Stimulated activated CD4-positive, alpha-beta T cell treated with anti-CD3 and anti-CD28 coated beads, Interleukin-12 subunit alpha, Interleukin-12 subunit beta, amount 100 ng/mL, for 24 hours (primary cell): ENCODE results near the gene EXOC5.
"Not testable (repeated sequence)": the region's sequence is repeated elsewhere in the genome, so short reads cannot be mapped to it uniquely, and the experiment has no call there.

ENCODE experiments used
- DNase-seq, 2 experiments: peaks; one replicate each; pipeline ENCODE4 v3.0.0-alpha.2; 2020; ENCODE audit warnings: low read depth in 2 of 2

Gene EXOC5

DNA sequence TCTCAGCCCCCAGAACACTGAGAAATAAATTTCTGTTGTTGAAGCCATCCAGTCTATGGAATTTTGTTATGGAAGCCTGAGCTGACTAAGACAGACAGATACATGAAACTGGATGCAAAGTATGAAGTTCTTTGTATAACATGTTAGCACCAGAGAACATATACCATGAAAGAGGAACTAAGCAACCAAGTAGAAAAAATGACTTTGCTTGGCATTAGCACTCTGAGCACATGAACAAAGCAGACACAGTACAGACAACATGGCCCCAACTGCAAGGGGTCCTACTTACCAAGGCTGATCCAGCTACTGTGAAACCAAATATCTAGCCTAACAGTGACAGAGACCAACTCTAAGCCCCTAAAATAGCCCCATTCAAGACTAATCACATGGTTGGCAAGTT lies 13.8 kb downstream of the EXOC5 start:
- DNase-seq = no peak

DNA sequence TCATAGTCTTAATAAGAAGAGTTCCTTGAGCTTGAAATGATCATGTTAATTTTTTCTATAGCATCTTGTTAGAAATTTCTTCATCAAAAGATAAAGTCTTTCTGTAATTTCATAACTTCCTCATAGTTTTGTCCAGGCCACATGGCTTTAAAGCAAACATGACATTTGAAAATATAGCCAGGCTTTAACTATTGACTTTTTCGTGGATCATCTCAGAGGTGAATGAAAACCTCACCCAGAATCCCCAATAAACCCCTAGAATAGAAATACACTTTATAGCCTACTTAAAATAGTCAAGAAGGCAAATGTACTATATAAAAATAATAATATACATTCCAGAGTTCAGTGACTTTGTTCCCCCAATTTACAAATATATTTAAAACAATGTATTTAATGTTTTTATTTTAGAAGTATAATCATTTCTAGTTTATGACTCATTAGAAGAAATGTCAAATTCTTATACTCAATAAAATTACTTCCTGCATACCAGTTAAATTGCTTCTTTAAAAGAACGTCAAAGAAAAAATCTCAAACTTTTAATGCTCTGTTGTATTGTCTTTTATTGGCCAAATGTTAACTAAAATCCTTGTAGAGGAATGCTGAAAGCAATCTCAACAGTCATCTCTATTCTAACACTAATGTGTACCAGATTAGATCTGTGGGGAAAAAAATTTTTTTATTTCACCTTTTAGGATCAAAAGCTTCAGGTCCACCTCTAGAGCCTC lies 21.6 kb downstream of the EXOC5 start:
- no peak for DNase-seq

DNA sequence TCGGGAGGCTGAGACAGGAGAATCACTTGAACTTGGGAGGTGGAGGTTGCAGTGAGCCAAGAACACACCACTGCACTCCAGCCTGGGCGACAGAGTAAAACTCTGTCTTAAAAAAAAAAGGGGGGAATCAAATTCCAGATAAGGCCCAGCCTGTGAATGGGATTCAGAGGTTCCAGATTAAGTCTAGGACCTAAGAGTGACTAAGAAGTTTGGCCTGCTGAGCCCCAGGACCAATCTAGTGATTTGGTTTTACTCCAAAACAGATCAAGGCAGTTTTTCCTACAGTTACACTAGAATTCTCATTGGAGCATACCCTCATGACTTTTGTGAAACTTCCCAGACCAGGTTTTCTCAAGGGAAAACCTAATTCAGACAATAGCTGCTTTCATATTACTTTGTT lies 22.8 kb downstream of the EXOC5 start:
- DNase-seq = no peak

DNA sequence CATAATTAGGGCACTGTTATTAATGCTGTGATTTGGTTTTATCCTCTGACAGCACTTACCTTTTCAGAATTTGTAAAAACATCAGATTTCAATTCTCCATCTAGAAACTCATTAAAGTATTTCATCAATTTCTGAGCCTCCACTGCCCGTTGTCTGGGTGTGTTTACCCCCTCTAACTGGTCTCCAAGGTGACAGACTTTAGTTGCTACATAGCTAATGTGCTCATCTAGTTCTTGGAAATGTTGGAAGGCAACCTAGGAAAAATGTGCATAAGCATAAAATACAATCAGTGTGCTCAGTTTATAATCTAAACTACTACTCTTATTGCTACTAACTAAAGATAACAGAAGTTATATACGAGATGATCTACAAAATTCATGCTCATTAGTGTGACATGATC lies 24.6 kb downstream of the EXOC5 start:
- no peak for DNase-seq

DNA sequence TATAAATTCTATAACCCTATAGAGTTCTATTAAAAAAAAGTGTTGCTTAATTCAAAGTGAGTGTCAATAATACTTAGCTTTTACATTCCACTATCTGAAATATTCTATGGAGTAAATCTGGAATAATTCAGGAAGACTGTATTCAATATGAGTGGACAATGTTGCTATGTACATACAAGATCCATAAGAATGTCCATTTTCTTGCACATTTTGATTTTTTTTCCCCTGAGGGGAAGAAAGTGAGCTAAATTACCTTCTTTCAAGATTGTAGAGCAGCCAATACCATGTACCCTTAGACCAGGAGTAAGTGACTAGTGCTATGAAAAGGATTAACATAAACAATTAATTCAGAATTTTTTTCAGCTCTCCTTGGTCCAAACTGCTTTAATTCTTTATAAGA lies 25.4 kb downstream of the EXOC5 start:
- DNase-seq = no peak

DNA sequence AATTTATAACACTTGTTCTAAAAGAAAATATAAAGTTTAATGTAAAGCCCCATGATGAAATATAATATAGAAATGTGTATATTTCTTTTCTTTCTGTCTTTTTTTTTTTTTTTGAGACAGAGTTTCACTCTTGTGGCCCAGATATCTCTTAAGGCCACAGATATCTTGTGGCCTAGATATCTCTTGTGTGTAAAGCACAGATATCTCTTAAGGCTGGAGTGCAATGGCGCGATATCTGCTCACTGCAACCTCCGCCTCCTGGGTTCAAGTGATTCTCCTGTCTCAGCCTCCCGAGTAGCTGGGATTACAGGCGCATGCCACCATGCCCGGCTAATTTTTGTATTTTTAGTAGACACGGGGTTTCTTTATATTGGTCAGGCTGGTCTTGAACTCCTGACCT lies 28.6 kb downstream of the EXOC5 start:
- DNase-seq = not testable (repeated sequence)

DNA sequence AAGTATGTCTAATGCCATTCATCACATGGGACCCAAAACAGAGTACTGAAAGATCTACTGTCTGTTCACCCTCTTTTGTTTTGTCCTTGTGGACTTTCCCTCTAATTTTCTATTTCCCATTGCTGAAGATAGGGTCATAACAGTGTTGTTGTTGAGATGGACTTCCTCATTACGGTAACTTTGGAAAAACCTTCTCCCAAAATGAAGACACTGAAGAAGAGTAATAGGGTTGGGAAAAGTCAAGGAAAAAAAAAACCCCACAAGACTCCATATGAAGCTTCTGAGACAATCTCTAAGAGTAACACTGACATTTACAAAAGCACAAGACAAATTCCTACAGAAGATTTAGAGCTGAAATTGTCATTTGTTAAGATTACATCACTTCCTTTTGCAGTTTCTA lies 36.7 kb downstream of the EXOC5 start:
- DNase-seq = no peak

DNA sequence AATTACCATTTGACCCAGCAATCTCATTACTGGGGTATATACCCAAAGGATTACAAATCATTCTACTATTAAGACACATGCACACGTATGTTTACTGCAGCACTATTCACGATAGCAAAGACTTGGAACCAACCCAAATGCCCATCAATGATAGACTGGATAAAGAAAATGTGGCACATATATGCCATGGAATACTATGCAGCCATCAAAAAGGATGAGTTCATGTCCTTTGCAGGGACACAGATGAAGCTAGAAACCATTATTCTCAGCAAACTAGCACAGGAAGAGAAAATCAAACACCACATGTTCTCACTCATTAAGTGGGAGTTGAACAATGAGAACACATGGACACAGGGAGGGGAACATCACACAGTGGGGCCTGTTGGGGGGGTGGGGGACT lies 40.4 kb downstream of the EXOC5 start:
- DNase-seq = not testable (repeated sequence)

DNA sequence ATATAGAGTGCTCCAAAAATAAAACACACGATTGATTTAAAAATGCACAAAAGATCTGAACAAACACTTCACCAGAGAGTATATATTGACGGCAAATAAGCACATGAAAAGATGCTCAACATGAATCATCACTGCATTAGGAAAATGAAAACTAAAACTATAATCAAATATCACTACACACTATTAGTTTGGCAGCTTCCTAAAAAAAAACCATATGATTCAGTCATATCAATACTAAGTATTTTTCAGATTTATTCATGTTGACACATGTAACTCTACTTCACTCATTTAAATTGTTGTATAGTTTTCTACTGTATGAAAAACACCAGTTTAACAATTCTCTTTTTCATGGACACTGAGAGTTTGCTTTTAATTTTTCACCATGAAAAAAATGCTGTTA lies 41.6 kb downstream of the EXOC5 start:
- DNase-seq = no peak

DNA sequence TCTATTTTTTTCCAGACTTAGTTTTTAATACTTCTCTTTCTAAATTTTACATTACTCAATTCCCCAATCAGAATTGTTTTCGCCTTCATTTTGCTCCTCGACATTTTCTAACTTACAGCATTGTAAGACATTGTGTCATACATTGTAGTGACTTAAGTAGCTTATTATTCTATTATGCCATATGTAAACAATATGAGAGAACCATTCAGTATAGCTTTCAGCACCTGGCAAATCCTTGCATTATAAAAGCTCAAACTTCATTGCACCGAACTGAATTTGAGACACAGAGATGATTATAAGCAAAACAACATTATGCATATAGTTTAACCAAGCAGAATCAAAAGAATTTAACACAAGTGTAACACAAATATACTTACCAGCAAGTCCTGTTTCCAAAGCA lies 46.8 kb downstream of the EXOC5 start:
- no peak for DNase-seq

DNA sequence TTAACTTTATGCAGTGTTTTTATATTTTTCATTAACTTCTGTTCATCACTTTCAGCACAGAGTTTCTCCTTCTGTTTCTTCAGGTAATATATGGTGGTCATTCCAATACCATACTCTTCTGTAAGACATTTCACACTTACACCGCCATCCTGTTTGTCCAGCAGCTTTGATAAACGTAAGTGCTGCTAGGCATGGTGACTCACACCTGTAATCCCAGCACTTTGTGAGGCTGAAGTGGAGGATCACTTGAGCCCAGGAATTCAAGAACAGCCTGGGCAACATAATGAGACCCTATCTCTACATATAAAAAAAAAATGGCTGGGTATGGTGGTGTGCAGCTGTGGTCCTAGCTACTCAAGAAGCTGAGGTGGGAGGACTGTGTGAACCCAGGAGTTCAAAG lies 55.8 kb downstream of the EXOC5 start:
- DNase-seq = no peak

DNA sequence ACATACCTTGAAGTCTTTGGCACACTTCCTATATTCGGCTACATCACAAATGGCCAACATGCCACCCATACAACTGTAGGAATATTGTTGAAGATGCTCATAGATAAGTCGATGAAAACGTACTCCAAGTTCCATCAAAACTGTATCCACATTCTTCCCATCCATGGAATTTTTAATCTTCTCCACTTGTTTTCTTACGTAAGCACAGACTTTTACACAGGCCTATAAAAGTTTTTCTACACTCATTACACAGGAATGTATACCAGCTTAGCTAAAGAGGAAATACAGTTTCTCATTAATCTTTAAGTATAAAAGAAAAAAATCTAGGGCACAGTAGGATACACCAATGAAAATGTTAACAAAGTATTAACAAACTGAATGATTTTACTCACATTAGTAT lies 59.1 kb downstream of the EXOC5 start:
- DNase-seq = no peak

DNA sequence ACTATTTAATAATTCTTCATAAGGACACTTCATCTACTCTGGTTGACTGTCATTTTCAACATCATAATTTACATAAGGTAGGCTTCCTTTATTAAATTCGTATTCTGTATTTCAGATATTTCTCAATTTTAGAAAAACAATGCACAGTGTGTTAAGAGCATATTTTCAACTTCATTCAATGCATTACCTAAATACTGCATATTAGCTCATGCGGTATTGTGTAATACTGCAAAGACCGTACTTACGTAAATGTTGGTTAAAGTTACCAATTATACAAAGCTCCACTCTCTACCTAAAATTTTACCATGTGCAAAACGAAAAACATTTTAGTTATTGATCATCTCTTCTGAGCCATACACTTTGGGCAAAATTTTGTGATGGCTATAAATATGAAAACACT lies 62.8 kb downstream of the EXOC5 start:
- DNase-seq = no peak

DNA sequence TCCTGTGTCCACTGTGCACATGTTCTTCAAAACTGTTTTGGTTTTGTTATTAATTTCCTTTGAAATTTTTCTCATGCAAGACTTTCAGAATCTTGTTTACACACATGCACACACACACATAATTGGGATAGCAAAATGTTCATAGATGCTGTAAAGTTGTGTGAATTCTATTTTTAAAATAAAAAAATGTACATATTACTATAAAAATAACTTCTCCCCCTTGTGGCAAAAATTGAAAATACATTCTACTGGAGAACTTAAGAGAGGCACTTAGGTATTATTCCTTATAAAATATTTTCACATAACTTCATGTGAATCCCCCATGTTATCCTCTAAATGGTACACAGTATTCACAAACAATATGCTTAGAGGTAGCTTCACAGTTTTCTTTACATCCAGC lies 66.0 kb downstream of the EXOC5 start:
- DNase-seq = not testable (repeated sequence)

DNA sequence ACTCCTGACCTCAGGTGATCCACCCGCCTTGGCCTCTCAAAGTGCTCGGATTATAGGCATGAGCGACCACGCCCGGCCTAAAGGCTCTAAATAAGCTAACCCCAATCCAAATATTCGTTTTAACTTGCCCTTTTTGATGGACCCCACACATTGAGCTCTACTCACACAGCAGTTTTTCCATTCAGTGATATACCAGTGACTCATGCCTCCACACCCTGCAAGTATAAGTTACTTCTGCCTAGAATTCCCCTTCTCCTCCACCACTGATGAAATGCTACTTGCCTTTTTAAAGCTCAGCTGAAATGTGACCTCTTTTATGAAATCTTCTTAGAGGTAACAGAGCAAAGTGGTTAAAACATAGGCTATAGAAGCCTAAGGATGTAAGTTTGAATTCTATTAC lies 68.8 kb downstream of the EXOC5 start:
- no peak for DNase-seq

DNA sequence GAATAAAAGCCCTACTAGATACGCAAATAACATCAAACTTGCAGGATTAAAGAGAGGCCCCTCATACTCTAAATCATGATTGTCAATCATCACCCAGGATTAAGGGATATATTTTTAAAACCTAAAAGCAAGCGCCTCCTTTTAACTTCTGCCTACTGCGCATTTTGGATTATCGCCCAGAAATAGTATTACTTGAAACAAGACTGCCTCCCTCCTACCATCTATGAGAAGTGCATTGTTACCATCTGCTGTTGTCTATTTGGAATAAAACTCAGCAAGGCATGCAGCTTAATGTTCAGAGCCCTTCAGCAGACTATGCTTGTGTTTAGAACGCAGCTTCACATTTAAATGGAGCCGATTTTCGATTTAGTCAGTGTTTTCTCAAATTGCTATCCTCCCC lies 79.6 kb downstream of the EXOC5 start:
- DNase-seq = no peak

DNA sequence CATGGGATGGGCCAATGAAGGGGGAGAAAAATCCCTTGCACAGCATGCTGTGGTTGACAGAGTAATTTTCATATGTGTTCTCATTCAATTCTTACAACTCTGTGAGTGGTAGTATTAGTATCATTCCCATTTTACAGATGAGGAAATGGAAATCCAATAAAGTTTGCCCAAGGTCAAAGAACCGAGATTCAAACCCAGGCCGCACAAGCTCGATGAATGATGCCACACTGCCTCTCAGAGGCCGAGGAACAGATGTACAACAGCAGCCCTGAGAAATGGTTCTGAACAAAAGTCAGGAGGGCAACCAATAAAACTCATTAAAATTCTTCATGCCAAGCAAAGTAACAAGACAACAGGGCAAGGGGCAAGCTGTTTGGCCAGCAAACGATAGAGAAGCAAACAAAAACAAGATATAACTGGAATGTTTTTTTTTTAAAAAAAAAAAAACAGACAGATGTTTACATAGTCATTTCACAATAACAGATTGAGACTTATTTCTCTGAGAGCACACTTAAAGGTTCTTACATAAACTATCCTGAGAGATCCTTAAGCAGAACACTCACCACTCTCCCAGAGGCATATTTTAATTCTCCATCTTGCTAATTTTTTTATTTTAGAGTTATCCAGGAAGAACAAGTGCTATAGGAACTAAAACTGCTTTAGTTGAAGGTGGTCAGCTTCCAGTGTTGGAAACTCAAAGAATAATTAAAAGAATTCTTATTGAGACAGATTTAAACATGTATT lies 85.8 kb downstream of the EXOC5 start:
- DNase-seq = no peak

DNA sequence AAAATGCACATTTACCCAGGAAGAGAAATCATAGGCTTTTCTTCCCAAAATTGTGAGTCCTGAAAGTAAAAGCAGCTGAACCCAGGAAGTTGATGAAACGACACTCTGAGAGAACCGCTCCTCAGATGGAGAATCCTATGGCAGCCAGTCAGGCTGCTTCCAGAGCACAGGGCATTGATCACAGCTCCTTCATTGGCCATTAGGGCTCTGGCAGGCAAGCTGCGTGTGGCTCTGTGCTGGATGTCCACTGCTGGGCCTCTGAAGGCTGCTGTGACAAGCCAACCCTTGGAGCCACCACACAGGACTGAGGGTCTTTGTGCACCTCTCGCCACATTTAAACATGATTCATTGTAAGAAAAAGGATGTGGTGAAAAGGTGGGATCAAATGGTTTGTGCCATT lies 89.4 kb downstream of the EXOC5 start:
- DNase-seq = no peak

DNA sequence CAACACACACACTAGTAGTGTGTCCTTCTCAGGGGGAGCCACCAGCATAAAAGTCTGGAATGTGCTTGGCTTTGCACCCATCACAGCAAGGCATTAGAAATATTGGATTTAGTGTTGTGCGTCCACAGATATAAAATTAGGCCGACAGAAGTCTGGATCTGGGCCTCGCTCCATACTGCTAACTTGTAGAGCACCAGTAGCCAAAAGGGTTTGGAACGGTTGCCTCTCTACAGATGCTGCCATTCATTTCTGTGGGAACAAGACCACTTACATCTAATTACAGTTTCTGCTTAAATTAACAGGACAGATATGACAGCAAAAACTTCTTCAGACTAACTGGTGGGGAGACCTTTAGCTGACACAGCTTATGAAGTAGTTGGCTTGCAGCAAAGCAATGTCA lies 94.2 kb downstream of the EXOC5 start:
- DNase-seq = no peak

DNA sequence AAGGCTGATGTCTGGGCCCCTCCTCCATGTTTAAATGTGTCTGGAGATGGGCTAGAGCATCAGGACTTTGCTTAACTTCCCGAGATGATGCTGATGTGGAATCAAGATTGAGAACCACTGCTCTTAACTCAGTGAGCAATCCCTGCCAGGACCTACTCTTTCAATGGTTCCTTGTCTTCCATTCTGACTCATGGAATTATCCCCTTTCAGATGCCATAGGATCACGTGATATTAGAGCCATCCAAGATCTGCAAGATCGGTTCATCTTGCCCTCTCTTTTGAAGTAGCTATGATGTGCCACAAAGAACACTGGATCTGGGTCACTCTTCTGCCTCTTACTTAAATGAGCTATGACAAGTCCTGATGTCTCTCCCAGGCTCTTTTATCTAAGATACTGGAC lies 96.8 kb downstream of the EXOC5 start:
- DNase-seq = no peak

DNA sequence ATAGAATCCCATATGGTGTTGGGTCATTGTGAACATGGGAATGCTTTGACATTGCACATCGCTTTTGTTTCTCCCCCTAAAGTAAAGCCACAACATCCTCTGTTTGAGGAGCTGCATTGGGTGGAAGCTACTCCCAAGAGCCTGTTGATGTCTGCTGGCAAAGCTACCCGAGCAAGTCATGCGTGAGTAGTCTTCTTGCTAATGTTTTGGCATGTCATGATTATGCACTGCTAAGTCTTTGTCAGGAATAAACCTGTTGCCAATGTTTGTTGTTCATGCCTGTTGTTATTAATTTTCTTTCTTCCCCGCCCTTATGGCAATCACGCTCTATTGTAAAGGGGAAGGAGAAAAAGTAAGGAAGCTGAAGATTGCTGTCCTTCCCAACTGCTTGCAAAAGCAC lies 97.3 kb downstream of the EXOC5 start:
- DNase-seq = no peak

DNA sequence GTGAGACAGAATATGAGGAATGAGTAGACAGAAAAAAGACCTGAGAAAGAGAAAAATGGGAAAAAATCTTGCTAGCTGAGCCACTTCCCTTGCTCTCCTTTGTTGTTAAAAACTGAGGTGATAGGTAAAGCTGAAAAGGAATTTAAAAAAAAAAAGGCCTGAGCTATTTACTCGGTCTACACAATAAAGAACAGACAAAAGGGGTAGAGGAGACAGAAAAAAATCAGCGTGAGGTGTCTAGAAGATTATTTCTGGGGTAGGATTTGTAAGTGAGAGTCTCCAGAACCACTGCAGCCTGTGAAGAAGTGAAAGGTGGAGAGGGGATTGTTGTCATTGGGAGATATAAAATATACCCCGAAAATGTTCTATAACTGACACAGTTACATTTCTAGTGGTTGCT lies 98.8 kb downstream of the EXOC5 start:
- DNase-seq = no peak

DNA sequence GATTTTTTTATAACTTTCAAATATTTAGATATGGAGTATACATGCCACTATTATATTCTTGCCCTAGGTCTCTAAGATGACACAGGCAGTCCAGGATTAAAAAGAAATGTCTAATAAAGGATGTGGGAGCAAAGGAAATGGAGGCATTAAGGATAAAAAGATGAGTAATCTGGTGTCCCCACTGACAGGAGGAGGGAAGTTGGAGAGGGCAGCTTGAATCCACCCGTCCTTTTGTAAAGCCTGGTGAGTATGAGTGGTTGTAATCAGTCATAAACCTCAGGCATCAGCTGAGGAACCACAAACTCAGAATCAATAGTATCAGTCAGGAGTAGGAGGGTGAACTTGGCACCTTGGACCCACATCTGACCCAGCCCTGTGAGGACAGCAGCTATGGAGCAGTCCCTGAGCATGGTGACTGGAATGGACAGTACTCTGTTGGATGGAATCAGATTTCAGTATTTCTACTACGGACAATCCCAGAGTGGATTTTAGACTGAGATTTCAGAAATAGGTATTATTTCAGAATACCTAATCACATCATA lies 100.5 kb downstream of the EXOC5 start:
- no peak for DNase-seq
